ENCODE results near the gene CLIC3.

The CLIC3 gene

DNA sequence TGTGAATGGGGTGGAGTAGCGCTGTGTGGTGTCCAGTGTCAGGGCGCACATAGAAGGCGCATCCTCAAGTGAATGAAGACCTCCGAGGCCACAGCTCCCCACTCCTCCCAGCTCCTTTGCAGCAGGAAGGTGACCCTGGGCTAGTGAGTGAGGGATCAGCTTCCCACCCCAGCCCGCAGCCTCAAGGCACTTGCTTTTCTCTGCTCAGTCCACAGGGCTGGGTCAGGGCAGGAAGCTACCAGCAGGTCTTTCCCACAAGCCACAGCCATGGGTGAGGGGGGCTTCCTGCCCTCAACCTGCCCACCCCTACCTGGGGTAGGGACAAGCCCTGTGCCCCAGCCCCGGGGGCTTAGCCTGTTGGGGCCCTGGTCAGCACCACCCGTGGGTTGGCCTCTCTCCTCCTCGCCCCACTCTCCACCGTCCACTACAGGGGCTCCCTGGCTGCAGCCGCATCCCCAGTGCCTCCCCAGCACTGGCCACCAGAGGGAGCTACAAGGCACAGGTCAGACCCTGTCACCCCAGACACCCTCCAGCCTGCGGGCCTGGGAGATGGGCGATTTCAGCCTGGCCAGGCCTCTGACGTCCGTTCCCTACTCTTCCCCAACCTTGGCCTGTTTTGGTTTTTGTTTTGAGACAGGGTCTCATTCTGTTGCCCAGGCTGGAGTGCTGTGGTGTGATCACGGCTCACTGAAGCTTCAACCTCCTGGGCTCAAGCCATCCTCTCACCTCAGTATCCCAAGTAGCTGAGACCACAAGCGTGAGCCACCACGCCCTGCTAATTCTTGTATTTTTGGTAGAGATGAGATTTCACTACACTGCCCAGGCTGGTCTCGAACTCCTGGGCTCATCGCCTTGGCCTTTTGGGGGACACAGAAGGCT lies 32.9 kb upstream of the CLIC3 start:
- no peaks in the 10 kb centered on the region for H3K36me3 ChIP-seq (ENCODE audit: control insufficient read depth, insufficient read depth, low read length)
- H3K4me3 ChIP-seq (ENCODE audit: low read length), result peak overlapping the region; percentile 15
- H3K27me3 ChIP-seq (ENCODE audit: control insufficient read depth, insufficient read depth, low read length), result no peaks in the 10 kb centered on the region
- no peaks in the 10 kb centered on the region for H3K9me3 ChIP-seq (ENCODE audit: control insufficient read depth, low read length)
- peak overlapping the region; percentile 64 for H3K9ac ChIP-seq (ENCODE audit: low read length)
- H3K4me1 ChIP-seq (ENCODE audit: control insufficient read depth, insufficient read depth, low read length), result peaks cover 48% of the 10 kb centered on the region

DNA sequence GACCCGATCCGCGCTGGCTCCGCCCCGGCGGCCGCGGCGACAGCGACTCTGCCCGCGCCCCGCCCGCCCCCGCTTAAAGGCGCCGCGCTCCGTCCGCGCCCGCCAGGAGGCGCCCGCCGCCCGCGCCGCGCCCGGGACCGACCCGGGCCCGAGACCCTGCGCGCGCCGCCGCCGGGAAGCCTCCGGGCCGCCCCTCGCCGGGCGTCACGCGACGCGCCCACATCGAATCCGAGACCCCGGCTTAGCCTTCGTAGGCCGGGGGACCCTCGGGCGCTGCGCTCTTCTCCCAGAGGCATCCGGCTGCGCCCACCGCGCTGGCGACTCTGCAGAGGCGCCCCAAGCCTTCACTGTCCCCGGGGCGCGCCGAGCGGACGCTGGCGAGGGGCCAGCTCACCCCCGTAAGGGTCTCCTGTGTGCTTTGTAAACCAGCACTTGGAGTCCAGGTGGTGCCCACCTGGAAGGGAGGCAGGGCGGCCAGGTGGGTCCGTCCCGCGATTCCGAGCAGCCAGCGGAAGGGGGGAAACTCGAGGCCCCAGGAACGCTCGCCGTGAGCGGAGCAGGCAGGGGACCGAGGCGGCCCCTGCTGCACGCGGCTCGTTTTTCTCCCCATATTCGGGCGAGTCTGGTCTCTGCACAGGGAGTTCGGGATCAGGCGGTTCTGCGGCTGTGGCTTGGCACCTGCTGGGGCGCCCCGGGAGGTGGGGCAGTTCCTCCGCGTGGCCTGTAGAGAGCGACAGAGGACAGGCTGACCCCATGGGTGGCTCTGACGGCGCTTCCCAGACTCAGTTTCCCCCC lies 32.1 kb upstream of the CLIC3 start:
- H3K4me1 ChIP-seq (ENCODE audit: control insufficient read depth, insufficient read depth, low read length), result peaks cover 48% of the 10 kb centered on the region

DNA sequence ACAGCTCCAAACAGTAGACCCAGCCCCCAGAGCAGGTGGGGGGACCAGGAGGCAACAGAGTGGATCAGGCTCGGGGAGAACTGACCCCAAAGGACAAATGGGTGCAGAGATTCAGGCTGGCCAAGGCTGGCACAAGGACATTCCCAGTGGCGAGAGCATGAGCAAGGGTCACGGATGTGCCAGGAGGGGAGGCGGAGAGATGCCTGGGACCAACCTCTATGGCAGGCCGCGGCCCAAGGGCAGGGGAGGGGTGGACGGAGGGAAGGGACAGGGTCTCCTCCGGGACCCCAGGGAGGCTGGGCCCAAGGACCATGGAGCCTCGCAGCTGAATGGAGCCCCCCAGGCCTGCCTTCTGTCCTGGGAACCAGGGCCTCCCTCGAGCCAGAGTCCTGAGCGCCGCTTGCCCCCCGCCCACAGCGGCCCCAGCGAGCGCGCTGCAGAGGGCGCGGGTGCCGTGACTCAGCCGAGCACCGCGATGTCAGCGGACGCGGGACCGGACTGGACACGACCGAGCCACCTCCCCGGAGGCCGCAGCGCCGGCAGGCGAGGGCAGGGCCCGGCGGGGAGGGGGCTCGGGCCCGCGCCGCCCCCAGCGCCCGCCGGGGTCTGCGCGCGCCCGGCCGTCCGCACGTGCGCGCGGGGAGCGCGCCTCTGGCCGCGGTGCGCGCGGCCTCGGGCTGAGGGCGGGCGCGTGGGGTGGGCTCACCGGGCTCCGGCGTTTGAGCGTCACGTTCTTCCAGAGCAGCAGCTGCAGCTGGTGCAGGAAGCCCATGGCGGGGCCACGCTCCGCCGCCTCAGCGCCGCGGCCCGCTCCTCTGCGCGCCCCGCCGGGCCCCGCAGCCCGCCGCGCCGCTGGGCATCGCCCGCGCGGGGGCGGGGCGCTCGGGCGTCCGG lies 31.2 kb upstream of the CLIC3 start, which contains the start of gene ABCA2:
Gene ABCA2, minus strand, starts transcription at position 869 of the 894 bp plus-strand sequence. Its CDS starts 97 bp downstream, at position 772.
- peak within 1 kb of the TSS; percentile 64 for H3K9ac ChIP-seq (ENCODE audit: low read length)

More for the DNA sequence above, 32.1 kb upstream of the CLIC3 start:
- H3K27me3 ChIP-seq (ENCODE audit: control insufficient read depth, insufficient read depth, low read length), result no peaks in the 10 kb centered on the region
- peak overlapping the region; percentile 46 for H3K4me3 ChIP-seq (ENCODE audit: low read length)
- no peaks in the 10 kb centered on the region for H3K36me3 ChIP-seq (ENCODE audit: control insufficient read depth, insufficient read depth, low read length)
- no peaks in the 10 kb centered on the region for H3K9me3 ChIP-seq (ENCODE audit: control insufficient read depth, low read length)
- H3K9ac ChIP-seq (ENCODE audit: low read length), result peak overlapping the region; percentile 64

DNA sequence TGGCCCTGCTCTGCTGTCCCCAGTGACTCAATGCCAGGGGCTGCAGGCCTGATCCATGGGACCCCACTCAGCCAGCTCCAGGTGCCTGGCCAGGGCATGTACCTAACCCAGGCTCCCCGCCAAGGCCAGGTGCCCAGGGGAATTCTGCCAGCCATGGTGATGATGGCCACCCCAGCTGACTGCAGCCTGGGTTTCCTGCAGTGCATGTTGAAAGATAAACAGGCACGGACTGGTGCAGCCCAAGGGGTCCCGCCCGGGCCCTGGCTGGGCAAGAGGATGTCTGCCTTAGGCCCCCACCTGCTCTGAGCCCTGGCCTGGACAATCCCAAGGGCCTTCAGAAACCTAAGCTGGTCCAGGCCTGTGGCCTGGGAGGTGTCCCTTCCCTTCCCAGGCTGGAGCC lies 30.5 kb upstream of the CLIC3 start:
- Histone ChIP-seq H3K27me3 (ENCODE audit: control insufficient read depth, insufficient read depth, low read length) (no peaks in the 10 kb centered on the region), H3K4me3 (ENCODE audit: low read length) (no peak overlapping the region), H3K4me1 (ENCODE audit: control insufficient read depth, insufficient read depth, low read length) (peaks cover 58% of the 10 kb centered on the region)

More for the DNA sequence above, 31.2 kb upstream of the CLIC3 start, which contains the start of gene ABCA2:
- Histone ChIP-seq H3K36me3 (ENCODE audit: control insufficient read depth, insufficient read depth, low read length) (no peaks in the 10 kb centered on the region), H3K9me3 (ENCODE audit: control insufficient read depth, low read length) (no peaks in the 10 kb centered on the region), H3K4me1 (ENCODE audit: control insufficient read depth, insufficient read depth, low read length) (peaks cover 55% of the 10 kb centered on the region), H3K27me3 (ENCODE audit: control insufficient read depth, insufficient read depth, low read length) (no peaks in the 10 kb centered on the region), H3K4me3 (ENCODE audit: low read length) (peak within 1 kb of the TSS; percentile 46)

DNA sequence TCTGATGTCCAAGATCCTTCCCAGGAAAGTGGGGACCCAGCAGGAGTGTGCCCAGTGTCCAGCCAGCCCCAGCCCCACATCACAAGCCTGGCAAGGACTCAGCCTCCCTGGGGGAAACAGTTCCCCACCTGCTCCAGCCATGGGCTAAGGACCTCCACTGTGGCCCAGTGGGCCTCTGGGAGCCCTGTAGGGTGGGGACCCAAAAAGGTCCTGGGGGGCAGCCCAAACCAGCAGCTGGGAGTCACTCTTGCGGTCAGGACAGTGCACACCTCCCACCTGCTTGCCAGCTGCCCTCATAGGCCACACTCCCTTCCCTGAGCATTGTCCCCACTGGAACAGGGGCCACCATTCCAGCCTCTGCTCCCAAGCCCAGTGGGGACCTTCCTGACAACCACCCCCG lies 30.0 kb upstream of the CLIC3 start:
- Histone ChIP-seq H3K4me1 (ENCODE audit: control insufficient read depth, insufficient read depth, low read length) (peaks cover 58% of the 10 kb centered on the region), H3K9me3 (ENCODE audit: control insufficient read depth, low read length) (no peaks in the 10 kb centered on the region), H3K4me3 (ENCODE audit: low read length) (no peak overlapping the region), H3K27me3 (ENCODE audit: control insufficient read depth, insufficient read depth, low read length) (no peaks in the 10 kb centered on the region), H3K9ac (ENCODE audit: low read length) (no peak overlapping the region), H3K36me3 (ENCODE audit: control insufficient read depth, insufficient read depth, low read length) (no peaks in the 10 kb centered on the region)

More for the DNA sequence above, 30.5 kb upstream of the CLIC3 start:
- H3K9me3 ChIP-seq (ENCODE audit: control insufficient read depth, low read length), result no peaks in the 10 kb centered on the region
- H3K9ac ChIP-seq (ENCODE audit: low read length), result no peak overlapping the region
- H3K36me3 ChIP-seq (ENCODE audit: control insufficient read depth, insufficient read depth, low read length), result no peaks in the 10 kb centered on the region

DNA sequence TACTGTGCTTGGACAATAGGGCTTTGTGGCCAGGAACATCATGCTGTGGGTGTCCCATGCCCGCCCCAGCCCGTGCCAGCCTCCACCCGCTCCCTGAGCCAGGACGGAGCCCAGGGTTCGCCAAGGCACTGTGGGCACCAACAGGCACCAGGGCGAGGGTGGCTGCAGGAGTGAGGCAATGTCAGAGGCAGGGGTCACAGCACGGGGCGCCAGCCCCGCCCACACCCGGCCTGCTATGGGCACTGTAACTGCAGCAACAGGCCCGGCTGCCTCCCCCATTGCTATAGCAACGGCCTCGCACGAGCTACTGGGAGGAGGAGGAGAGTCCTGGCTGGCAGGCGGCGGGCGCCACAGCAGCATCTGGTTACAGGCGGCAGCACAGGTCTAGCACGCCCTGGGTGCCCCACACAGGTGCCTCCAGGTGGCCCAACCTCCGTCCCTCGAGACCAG lies 29.2 kb upstream of the CLIC3 start:
- no peaks in the 10 kb centered on the region for H3K36me3 ChIP-seq (ENCODE audit: control insufficient read depth, insufficient read depth, low read length)
- H3K9ac ChIP-seq (ENCODE audit: low read length), result no peak overlapping the region
- no peak overlapping the region for H3K4me3 ChIP-seq (ENCODE audit: low read length)
- no peaks in the 10 kb centered on the region for H3K9me3 ChIP-seq (ENCODE audit: control insufficient read depth, low read length)
- peaks cover 58% of the 10 kb centered on the region for H3K4me1 ChIP-seq (ENCODE audit: control insufficient read depth, insufficient read depth, low read length)
- no peaks in the 10 kb centered on the region for H3K27me3 ChIP-seq (ENCODE audit: control insufficient read depth, insufficient read depth, low read length)

DNA sequence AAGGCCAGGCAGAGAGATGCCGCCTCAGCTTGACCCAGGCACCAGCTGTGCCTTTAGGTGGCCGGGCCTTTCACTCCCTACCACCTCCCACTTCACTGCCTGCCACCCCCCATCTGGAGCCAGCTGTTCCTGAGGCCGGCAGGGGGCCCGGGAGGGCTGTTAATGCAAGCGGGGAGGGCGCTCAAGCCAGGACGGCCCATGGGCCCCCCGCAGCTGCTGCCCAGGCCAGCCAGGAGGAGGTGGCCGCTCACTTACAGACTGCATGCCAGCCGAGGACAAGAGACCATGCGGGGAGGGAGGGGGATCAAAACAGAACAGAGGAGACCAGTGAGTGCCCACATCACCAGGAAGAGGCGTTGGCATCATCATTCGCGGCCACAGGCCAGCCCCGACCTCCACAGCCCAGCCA lies 27.2 kb upstream of the CLIC3 start:
- Histone ChIP-seq H3K4me1 (ENCODE audit: control insufficient read depth, insufficient read depth, low read length) (peaks cover 48% of the 10 kb centered on the region), H3K9ac (ENCODE audit: low read length) (no peak overlapping the region), H3K4me3 (ENCODE audit: low read length) (no peak overlapping the region), H3K36me3 (ENCODE audit: control insufficient read depth, insufficient read depth, low read length) (no peaks in the 10 kb centered on the region), H3K9me3 (ENCODE audit: control insufficient read depth, low read length) (no peaks in the 10 kb centered on the region), H3K27me3 (ENCODE audit: control insufficient read depth, insufficient read depth, low read length) (no peaks in the 10 kb centered on the region)

DNA sequence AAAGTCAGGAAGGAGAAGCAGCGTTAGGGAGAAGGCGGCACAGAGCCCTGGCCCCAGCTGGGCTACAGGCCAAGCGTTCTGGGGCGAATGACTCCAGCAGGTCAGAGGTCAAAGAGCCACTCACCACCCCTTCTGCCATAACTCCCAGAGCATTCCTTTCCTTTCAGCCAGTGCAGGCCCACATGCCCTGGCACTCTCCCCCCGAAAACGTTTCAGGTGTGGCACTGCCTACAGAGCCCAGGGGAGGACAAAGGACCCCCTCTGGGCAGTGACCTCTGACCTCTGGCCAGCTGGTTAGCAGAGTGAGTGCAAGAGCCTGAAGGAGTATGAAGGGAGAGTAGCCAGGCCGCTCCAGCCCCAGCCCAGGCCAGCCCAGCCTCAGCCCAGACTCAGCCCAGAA lies 26.8 kb upstream of the CLIC3 start:
- Histone ChIP-seq H3K27me3 (ENCODE audit: control insufficient read depth, insufficient read depth, low read length) (no peaks in the 10 kb centered on the region), H3K4me3 (ENCODE audit: low read length) (no peak overlapping the region), H3K9me3 (ENCODE audit: control insufficient read depth, low read length) (no peaks in the 10 kb centered on the region), H3K4me1 (ENCODE audit: control insufficient read depth, insufficient read depth, low read length) (peaks cover 45% of the 10 kb centered on the region), H3K36me3 (ENCODE audit: control insufficient read depth, insufficient read depth, low read length) (no peaks in the 10 kb centered on the region), H3K9ac (ENCODE audit: low read length) (no peak overlapping the region)

DNA sequence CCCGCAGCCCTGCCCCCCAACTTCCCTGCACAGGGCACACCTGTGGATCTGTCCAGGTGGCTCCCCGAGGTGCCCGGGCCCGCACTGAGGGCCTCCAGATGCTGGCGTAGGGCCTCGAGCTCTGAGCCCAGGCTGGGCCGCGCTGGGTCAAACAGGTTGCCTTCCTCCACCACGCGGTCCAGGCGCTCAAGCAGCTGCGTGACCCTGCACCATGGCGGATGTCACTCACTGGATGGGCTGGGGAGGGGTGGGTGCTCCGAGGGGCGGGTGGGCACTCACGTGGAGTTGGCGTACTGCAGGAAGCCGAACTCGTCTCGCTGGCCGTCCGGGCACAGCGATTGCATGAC lies 26.3 kb upstream of the CLIC3 start:
- no peak overlapping the region for H3K9ac ChIP-seq (ENCODE audit: low read length)
- peaks cover 45% of the 10 kb centered on the region for H3K4me1 ChIP-seq (ENCODE audit: control insufficient read depth, insufficient read depth, low read length)
- H3K9me3 ChIP-seq (ENCODE audit: control insufficient read depth, low read length), result no peaks in the 10 kb centered on the region
- H3K36me3 ChIP-seq (ENCODE audit: control insufficient read depth, insufficient read depth, low read length), result no peaks in the 10 kb centered on the region
- H3K27me3 ChIP-seq (ENCODE audit: control insufficient read depth, insufficient read depth, low read length), result no peaks in the 10 kb centered on the region
- no peak overlapping the region for H3K4me3 ChIP-seq (ENCODE audit: low read length)

DNA sequence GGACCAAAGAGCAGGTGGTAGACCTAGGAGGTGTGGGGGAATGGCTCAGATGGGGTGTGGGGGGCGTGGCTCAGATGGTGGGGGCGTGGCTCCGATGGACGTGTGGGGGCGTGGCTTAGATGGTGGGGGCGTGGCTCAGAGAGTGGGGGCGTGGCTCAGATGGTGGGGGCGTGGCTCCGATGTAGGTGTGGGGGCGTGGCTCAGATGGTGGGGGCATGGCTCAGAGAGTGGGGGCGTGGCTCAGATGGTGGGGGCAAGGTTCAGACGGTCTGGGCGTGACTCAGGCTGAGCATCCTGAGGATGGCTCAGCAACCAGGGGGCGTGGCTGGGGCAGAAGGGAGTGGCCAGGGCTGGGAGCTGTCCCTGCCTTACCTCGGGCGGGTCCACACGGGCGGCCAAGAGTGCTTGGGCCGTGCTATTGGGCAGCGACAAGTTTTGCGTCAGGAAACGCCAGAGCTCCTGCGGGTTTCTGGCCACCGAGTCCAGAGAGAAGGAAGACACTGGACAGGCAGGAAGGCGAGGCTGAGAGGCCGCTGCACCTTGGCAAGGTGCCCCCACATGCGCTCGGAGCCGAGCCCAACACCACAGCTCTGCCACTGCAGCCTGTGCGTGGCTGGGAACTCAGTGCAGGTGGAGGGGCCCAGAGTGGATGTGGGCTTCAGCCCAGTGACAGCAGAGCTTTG lies 25.8 kb upstream of the CLIC3 start:
- Histone ChIP-seq H3K27me3 (ENCODE audit: control insufficient read depth, insufficient read depth, low read length) (no peaks in the 10 kb centered on the region), H3K9ac (ENCODE audit: low read length) (no peak overlapping the region), H3K9me3 (ENCODE audit: control insufficient read depth, low read length) (no peaks in the 10 kb centered on the region), H3K4me3 (ENCODE audit: low read length) (no peak overlapping the region), H3K36me3 (ENCODE audit: control insufficient read depth, insufficient read depth, low read length) (no peaks in the 10 kb centered on the region), H3K4me1 (ENCODE audit: control insufficient read depth, insufficient read depth, low read length) (peaks cover 41% of the 10 kb centered on the region)

DNA sequence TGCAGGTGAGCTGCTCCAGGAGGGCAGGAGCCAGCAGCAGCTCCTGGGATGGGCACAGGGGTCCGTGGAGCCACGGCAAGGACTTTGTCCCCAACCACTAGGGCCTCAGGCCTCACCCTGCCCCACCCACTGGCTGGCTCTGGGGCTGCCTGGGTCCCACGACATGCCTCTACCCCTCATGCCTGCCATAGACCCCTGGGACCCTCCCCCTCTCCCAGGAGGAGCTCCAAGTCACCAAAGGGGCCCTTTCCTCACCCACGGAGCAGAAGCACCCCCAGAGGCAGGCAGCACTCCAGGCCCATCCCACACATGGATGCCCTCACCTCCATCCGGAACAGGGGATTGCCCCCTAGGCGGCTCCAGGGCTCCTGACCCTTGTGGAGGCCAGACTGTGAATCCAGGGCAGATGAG lies 25.2 kb upstream of the CLIC3 start:
- H3K4me3 ChIP-seq (ENCODE audit: low read length), result no peak overlapping the region
- no peaks in the 10 kb centered on the region for H3K9me3 ChIP-seq (ENCODE audit: control insufficient read depth, low read length)
- H3K9ac ChIP-seq (ENCODE audit: low read length), result no peak overlapping the region
- peaks cover 35% of the 10 kb centered on the region for H3K4me1 ChIP-seq (ENCODE audit: control insufficient read depth, insufficient read depth, low read length)
- no peaks in the 10 kb centered on the region for H3K27me3 ChIP-seq (ENCODE audit: control insufficient read depth, insufficient read depth, low read length)
- no peaks in the 10 kb centered on the region for H3K36me3 ChIP-seq (ENCODE audit: control insufficient read depth, insufficient read depth, low read length)
